GM18873 (cell line): Measurements from ENCODE around the gene UST.

Experiments used
- ATAC-seq: cut with Tn5 transposase; IDR thresholded peaks from one replicate; pipeline ENCODE4 v1.9.1; 2021; ENCODE audit warnings: mild to moderate bottlenecking, moderate library complexity, moderate number of reproducible peaks; ENCODE audit not compliant: unreplicated experiment, low FRiP score

Gene UST

GRCh38 chr6:149052350-149053106 lies 305.7 kb downstream of the UST start:
- ATAC-seq = peak; percentile 65

DNA sequence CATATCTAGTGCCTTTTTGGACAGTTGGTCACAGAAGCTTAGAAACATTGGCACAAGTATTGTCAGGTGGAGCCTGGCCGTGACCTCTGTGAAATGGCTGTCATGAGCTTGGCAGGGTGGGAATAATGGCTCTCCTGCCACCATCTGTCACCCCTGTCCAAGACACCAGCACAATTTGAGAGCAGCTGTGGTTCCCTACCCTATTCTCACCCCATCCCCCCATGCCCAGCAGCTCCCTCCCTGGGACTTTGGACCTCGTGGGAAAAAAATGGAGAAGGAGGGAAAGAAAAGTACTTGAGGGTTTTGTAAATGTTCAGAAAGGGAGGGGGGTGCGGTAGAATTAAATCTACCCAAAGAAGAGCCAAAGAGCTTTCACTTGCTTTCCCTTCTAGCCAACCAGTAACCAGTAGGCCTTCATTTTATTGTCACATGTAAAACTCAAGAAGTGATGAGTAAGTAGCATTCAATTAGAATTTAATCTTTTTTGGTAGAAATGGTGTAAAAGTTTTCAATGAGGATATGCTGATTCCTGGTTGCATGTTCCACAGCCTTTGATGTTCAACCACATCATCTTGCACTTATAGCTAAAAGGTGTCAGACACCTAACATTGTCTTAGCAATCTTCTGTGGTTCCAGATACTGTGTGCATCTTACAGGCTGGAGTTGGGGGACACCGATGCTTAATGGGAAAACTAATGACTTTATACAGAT lies 307.2 kb downstream of the UST start:
- ATAC-seq = no peak

GRCh38 chr6:149054559-149055194 lies 307.8 kb downstream of the UST start:
- ATAC-seq = peak; percentile 69

DNA sequence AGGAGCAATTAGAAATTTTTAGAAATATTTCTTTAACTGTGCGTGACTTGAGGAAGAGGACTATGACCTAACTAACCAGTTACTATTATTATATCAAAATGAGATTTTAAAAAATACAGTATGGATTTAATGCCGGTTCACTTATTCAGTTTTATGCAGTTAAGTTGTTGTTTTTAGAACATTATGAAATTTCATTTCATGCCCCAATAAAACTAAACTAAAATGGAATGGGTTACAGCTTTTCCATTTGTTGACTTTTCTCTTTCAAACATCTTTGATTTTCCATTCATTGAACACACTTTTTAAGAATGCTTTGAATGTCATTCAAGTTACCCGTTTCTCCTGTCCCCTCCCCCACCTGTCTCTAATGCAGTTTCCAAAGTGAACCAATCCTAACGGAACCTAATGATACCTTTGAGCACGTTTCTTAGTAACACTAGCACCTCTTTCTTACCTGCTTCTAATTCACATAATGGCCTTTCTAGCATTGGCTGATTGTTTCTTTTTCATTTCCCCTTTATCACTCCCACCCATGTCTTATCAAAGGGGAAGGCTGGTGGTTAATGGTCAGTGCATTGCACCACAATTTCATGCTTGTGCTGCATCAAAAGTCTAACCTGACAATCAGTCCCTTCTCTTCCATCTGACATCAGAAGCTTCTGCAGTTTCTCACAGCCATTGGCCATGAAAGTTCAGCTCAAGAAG lies 308.5 kb downstream of the UST start:
- ATAC-seq = no peak

GRCh38 chr6:149056777-149057463 lies 310.1 kb downstream of the UST start:
- no peak for ATAC-seq

DNA sequence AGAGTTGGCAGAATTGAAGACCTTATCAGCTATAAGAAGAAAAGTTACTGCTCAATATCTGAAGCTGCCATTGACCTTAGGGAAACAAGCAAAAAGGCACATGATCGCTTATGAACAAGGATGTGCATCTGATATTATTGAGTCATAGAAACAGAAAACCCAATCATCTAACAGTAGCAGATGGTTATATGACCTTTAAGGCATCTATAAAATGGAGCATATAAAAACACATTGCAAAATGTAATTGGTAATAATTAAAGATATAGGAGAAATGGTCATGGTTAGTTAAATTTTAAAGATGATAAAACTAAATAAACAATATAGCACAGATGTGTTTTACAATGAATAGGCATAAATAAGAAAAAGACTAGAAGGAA lies 310.6 kb downstream of the UST start:
- ATAC-seq = no peak

DNA sequence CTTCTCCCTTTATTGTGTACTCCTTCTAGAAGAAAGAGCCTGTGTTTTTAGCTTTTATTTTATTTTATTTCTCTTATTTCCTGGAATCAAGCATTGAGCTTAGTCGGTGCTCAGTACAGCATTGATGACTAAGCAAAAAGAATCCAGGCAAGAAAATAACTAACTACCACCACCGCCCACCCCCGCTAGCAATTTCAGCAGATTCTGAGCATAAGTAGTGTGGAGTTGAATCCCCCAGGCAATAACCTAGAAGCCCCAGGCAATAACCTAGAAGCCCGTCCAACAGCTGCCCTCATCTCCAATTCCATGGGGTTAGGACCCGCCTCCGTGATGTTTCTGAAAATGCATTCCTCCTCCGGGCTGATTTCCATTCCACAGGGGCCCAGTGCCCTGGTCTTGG lies 312.7 kb downstream of the UST start:
- no peak for ATAC-seq

DNA sequence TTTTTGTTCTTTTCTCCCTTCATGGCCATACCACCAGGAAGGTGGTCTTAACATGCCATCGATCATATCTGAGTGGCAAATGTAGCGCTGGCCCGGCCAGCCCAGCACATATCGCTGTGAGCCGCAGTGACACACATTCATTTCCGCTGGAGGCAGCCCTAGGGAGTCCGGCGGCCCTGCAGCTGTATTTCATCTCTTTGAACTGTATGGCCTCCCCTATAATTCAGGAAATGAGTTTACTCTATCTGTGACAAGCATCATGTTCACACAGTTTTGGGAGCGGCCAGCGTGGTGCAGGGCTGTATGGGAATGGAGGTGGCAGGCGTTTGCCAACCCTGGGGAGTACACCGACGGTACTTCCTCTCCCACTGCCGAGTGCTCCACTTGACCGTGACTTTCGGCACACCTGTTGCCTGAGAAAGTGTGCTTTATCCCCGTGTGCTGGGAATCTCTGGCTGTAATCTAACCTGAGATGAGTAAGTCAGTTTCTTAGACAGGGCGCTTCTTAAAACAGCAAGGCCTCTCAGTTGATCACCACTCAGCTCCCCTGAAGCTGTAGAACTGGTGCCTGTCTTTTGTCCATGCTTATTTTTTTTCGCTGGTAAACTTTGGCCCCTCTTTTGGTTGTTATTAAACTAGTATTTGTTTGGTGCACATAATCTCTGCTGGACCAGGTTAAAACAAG lies 313.6 kb downstream of the UST start:
- ATAC-seq = peak; percentile 70

- no peak for ATAC-seq
Observed at GRCh38 chr6:149060985-149061760, 314.3 kb downstream of the UST start.

- ATAC-seq = no peak
Observed at GRCh38 chr6:149061930-149062329, 315.1 kb downstream of the UST start.

- ATAC-seq = no peak
Observed at GRCh38 chr6:149062653-149063348, 316.0 kb downstream of the UST start.

GRCh38 chr6:149063468-149063867 lies 316.6 kb downstream of the UST start:
- no peak for ATAC-seq

DNA sequence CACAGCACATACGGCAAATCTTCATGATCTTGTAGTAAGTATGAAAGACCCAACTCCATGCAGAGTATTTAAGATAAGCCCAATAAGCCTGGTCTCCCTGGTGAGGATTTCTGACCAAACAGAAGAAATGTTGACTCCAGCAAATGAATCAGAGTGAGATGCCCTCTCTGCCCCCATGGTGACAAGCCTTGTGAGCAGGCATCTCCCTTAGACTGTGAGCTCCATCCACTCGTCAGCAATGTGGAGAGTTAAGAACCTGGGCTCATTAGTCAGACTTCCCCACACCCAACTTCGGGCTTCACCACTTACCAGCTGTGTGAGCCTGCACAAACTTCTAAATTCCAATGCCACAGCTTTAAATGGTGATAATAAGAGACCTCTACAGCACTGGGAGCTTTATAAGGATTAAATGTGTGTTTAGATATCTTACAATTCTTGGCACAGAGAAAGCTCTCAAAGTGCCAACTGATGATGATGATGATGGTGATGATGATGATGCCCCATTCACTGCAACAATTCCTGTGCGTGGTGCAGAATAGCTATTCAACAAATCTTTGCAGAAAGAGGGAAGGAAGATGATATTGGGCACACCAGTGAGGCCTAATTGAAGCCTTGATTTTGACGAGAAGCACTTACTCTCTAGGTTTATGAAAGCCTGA lies 317.3 kb downstream of the UST start:
- ATAC-seq = no peak

GRCh38 chr6:149064660-149065015 lies 317.8 kb downstream of the UST start:
- ATAC-seq = no peak

DNA sequence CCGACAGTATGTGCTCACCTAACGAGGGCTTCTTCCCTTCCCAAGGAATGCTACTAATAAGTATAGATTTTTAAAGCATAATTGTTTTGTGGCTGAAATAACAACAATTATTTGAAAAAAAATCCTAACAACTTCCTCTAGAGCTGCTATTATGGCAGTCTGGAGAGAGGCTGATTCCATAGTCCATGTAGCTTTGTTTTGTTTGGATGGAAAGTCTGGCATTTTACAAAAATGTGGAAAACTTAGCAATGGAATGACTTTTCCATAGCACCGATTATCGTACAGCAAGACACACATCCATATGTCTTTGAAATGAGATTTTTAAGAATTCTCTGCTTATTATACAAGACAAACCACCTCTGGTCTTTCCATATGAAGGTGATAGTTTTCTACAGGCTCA lies 318.3 kb downstream of the UST start:
- ATAC-seq = no peak

- peak; percentile 99 for ATAC-seq
Observed at GRCh38 chr6:149065658-149066556, 319.1 kb downstream of the UST start.

DNA sequence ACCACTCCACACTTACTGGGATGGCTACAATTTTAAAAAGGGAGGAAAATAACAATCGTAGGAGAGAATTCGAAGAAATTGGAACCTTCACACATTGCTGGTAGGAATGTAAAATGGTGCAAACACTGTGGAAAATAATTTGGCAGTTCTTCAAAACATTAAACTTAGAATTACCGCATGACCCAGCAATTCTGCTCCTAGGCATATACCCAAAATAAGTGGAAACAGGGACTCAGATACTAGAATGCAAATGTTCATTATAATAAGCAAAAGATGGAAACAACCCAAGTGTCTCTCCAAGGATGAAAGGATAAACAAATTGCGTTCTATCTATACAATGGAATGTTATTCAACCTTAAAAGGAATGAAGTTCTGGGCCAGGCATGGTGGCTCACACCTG lies 325.2 kb downstream of the UST start:
- no peak for ATAC-seq
